Fibroblast of pulmonary artery (primary cell): Measurements from ENCODE around the gene HABP2.

Source experiments
- DNase-seq: peaks from one replicate; pipeline ENCODE4 v3.0.0-alpha.2; 2010; ENCODE audit warnings: low read depth
- H3K4me3 ChIP-seq: replicated peaks from 2 replicates; pipeline ENCODE4 v1.5.1; 2011; ENCODE audit warnings: low read depth, mild to moderate bottlenecking, control low read depth, low read length, moderate library complexity
- TF ChIP-seq, protein P1 (sequence below): IDR thresholded peaks from 2 replicates; pipeline ENCODE4 v1.5.1; 2011; ENCODE audit warnings: mild to moderate bottlenecking, control low read depth, low read length, inconsistent platforms; ENCODE audit errors: missing control alignments

HABP2 gene

DNA sequence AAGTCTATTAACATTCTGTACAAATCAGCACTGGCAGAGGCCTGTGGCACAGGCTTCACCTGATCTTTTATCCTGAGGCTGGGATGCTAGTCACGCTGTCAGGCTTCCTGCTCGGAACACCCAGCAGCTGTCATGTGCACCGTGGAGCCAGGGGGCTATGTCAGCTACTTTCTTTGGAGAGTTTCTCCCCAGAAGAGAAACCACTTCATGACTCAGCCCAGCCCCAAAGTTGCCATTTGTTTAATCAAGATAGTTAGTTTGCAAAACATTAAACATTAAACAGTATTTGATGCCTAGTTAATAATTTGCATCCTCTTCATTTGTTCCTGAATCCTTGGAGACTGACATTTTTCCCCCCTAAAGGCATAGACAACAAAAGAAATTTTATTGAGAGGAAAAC, at the start of gene HABP2:
HABP2 (plus strand) TSS at position 353 of the 400 bp plus-strand sequence. CDS start 69 bp downstream, outside the sequence.
- no peak within 1 kb of the TSS for H3K4me3 ChIP-seq
- no peak for DNase-seq
- TF ChIP-seq, protein P1, sequence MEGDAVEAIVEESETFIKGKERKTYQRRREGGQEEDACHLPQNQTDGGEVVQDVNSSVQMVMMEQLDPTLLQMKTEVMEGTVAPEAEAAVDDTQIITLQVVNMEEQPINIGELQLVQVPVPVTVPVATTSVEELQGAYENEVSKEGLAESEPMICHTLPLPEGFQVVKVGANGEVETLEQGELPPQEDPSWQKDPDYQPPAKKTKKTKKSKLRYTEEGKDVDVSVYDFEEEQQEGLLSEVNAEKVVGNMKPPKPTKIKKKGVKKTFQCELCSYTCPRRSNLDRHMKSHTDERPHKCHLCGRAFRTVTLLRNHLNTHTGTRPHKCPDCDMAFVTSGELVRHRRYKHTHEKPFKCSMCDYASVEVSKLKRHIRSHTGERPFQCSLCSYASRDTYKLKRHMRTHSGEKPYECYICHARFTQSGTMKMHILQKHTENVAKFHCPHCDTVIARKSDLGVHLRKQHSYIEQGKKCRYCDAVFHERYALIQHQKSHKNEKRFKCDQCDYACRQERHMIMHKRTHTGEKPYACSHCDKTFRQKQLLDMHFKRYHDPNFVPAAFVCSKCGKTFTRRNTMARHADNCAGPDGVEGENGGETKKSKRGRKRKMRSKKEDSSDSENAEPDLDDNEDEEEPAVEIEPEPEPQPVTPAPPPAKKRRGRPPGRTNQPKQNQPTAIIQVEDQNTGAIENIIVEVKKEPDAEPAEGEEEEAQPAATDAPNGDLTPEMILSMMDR = no peak

- TF ChIP-seq, protein P1 = no peak
- H3K4me3 ChIP-seq = no peak overlapping the region
- no peak for DNase-seq
Observed at GRCh38 chr10:113503930-113504329, 48.9 kb upstream of the HABP2 start.

DNA sequence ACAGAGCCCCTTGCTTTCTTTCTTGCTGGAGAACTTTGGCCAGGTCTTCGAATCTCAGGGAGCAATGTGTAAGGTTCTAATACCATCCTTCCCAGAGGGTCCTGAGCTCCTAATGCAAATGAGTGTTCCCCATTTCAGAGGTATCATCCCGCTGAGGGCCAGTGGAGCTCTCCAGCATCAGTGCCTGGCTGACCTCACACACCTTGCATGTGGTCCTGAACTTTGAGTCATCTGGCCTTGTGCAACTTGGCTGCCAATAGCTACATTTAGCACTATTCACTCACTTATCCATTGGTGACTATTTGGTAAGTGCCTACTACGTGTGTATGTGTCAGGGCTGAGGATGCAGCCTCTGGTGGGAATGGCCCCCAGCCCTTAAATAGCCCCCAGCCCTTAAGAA, 48.4 kb upstream of the HABP2 start:
- H3K4me3 ChIP-seq = no peak overlapping the region
- TF ChIP-seq, protein P1 = no peak
- DNase-seq = no peak

DNA sequence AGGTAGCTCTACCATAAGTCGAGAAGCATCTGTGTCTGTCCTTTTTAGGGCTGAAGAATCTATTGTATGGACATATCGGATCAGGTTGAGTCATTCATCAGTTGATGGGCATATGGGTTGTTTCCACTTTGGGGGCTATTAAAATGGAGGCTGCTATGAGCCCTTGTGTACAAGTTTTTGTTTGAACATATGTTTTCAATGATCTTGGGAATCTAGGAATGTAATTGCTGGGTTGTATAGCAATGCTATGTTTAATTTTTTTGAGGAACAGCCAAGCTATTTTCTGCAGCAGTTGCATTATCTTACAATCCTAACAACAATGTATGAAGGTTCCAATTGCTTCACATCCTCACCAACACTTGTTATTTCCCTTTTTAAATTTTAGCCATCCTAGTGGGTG, 46.4 kb upstream of the HABP2 start:
- TF ChIP-seq, protein P1 = no peak
- DNase-seq = no peak

GRCh38 chr10:113511419-113511818, 41.4 kb upstream of the HABP2 start:
- no peak for DNase-seq
- TF ChIP-seq, protein P1 = no peak
- no peak overlapping the region for H3K4me3 ChIP-seq

More for the DNA sequence above, 46.4 kb upstream of the HABP2 start:
- no peak overlapping the region for H3K4me3 ChIP-seq

DNA sequence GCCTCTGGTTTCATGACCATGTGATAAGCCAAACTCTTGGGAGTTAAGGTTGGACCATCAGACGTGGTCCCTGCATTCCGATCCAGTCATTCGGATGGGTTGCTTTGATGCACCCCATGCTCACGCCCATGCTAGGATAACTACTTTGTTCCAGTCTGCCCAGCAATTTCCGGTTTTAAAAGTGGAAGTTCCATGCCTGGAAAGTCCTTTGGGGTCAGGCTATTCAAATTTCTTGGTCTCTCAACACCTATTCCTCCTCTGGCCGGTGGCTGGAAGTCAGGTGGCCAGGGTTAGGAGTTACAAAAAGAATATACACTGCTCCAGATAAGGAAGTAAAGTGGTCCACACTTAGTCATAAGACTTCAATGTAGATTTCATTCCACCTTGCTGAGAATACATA, 37.7 kb upstream of the HABP2 start:
- no peak overlapping the region for H3K4me3 ChIP-seq
- TF ChIP-seq, protein P1 = no peak
- DNase-seq = no peak

GRCh38 chr10:113515601-113516000, 37.3 kb upstream of the HABP2 start:
- TF ChIP-seq, protein P1 = no peak
- H3K4me3 ChIP-seq = no peak overlapping the region
- no peak for DNase-seq
